ENCODE results near the gene ZNF280C.

The ZNF280C gene

DNA sequence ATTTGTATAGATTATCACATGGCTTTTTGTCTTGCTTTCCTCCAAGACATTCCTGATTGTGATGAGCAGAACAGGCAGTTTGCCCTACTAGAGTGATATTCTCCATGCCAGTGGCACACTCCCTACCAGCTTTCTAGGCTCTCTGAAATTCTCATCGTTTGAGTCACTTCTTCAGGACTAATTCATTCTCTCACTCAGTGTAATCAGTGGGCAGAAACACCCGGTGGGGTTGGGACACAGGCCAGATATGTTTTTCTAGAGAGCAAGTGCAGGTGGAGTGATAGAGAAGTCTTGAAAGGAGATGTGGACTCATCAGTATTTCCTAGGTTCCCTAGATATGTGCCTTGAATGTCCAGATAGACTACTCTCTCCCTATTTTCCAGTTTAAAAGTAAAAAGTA is 83.8 kb downstream of the ZNF280C start:
- TF ChIP-seq, protein P1, sequence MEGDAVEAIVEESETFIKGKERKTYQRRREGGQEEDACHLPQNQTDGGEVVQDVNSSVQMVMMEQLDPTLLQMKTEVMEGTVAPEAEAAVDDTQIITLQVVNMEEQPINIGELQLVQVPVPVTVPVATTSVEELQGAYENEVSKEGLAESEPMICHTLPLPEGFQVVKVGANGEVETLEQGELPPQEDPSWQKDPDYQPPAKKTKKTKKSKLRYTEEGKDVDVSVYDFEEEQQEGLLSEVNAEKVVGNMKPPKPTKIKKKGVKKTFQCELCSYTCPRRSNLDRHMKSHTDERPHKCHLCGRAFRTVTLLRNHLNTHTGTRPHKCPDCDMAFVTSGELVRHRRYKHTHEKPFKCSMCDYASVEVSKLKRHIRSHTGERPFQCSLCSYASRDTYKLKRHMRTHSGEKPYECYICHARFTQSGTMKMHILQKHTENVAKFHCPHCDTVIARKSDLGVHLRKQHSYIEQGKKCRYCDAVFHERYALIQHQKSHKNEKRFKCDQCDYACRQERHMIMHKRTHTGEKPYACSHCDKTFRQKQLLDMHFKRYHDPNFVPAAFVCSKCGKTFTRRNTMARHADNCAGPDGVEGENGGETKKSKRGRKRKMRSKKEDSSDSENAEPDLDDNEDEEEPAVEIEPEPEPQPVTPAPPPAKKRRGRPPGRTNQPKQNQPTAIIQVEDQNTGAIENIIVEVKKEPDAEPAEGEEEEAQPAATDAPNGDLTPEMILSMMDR (IDR thresholded peaks at IDR 0.05; ENCODE audit: borderline replicate concordance, control extremely low read depth, extremely low read depth, insufficient read depth, missing control alignments): no peak
- no peak for DNase-seq (ENCODE audit: low spot score)
- in situ Hi-C loops (cut with MboI; ENCODE audit: low sequenced_read_pairs, unreplicated experiment): loop anchor here (25.0 kb wide), 1 partner anchor 573 kb away; no protein-coding TSS in a partner anchor

- in situ Hi-C loops (cut with MboI; ENCODE audit: low sequenced_read_pairs, unreplicated experiment): loop anchor here (25.0 kb wide), 1 partner anchor 572 kb away; no protein-coding TSS in a partner anchor
- TF ChIP-seq, protein P1 (IDR thresholded peaks at IDR 0.05; ENCODE audit: borderline replicate concordance, control extremely low read depth, extremely low read depth, insufficient read depth, missing control alignments): no peak
- no peak for DNase-seq (ENCODE audit: low spot score)
These were observed 84.5 kb downstream of the ZNF280C start for GRCh38 chrX:130184168-130184567.

GRCh38 chrX:130179579-130180215 is 89.0 kb downstream of the ZNF280C start:
- DNase-seq (ENCODE audit: low spot score): no peak
- TF ChIP-seq, protein P1 (IDR thresholded peaks at IDR 0.05; ENCODE audit: borderline replicate concordance, control extremely low read depth, extremely low read depth, insufficient read depth, missing control alignments): no peak
- in situ Hi-C loops (cut with MboI; ENCODE audit: low sequenced_read_pairs, unreplicated experiment): loop anchor here (25.0 kb wide), 1 partner anchor 567 kb away; no protein-coding TSS in a partner anchor

DNA sequence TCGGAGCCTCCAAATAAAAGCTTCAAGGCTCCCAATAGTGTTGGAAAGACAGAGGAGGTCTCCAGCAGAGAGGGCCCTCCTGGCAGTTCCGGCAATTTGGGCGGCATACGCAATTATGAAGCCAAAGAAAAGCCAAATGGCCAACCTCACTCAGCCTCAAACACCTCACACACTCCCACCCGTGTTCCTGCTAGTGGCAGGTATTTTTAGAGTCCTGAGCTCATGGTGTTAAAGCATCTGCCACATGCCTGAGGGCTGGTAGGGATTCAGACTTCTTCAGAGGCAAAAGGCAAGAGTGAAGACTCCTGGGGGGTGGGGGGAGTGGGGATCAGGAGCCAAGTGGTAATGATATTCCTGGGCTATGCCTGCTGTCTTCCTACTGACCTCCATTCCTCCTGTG is 89.5 kb downstream of the ZNF280C start:
- in situ Hi-C loops (cut with MboI; ENCODE audit: low sequenced_read_pairs, unreplicated experiment): loop anchor here (25.0 kb wide), 1 partner anchor 567 kb away; no protein-coding TSS in a partner anchor
- DNase-seq (ENCODE audit: low spot score): no peak
- TF ChIP-seq, protein P1 (IDR thresholded peaks at IDR 0.05; ENCODE audit: borderline replicate concordance, control extremely low read depth, extremely low read depth, insufficient read depth, missing control alignments): no peak

DNA sequence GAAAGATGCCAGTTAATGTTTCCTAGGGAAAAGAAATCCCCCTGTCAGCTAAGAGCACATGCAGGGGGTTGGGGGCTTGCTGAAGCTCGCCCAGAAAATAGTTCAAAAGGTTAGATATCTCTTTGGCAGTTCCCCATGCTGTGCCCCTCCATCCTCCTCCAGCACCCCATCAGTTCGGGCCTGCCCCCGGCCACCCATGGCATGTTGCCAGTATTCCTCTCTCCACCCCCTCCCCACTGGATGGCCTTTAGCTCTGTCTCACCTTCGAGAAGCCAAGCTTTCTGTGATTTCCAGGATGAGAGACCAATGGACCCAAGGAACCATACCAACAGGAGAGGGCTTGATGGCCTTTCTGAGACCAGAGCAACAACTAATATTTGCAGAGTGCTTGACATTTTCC is 91.8 kb downstream of the ZNF280C start:
- no peak for DNase-seq (ENCODE audit: low spot score)
- TF ChIP-seq, protein P1 (IDR thresholded peaks at IDR 0.05; ENCODE audit: borderline replicate concordance, control extremely low read depth, extremely low read depth, insufficient read depth, missing control alignments): no peak
- in situ Hi-C loops (cut with MboI; ENCODE audit: low sequenced_read_pairs, unreplicated experiment): loop anchor here (25.0 kb wide), 1 partner anchor 565 kb away; no protein-coding TSS in a partner anchor

DNA sequence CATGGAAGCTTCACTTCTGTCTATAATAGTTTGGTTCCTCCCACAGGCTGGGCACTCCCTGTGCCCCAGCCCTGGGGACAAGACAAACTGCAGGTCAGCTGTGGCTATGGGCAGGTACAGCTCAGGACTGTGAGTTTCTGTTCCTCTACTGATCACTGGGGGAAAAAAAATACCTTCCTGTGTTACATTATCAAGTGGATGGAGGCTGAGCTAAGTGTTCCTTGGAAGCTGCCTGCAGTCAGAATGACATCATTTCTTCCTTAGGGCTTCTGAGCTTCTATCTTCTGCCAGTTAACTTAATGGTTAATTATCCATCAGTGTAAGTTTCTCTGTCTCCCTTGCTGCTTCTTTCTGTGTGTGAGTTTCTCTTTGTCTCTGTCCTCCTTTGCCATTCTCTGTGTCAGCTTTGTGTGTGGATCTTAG is 92.3 kb downstream of the ZNF280C start:
- peak; percentile 48 for DNase-seq (ENCODE audit: low spot score)
- TF ChIP-seq, protein P1 (IDR thresholded peaks at IDR 0.05; ENCODE audit: borderline replicate concordance, control extremely low read depth, extremely low read depth, insufficient read depth, missing control alignments): no peak
- in situ Hi-C loops (cut with MboI; ENCODE audit: low sequenced_read_pairs, unreplicated experiment): loop anchor here (25.0 kb wide), 1 partner anchor 564 kb away; no protein-coding TSS in a partner anchor

Measured in GM13976 (cell line).